Spinal cord (tissue), 10 donors: ENCODE data around the gene RHOBTB3. TPM values are rescaled to one million over a fixed set of nuclear protein-coding genes. Genes with fewer than 3 reads are reported as not detected.

Experiments used
- DNase-seq, 6 donors: peaks; one replicate each; pipeline versions ENCODE4 v3.0.0 to v3.0.0-alpha.2; 2013 to 2015; ENCODE audit warnings: low spot score in 6 of 6, low read depth in 4 of 6
- H3K27ac ChIP-seq: one replicate; pipeline ENCODE4 v1.5.1; 2013; ENCODE audit warnings: low read depth, low read length, control low read depth
- H3K27me3 ChIP-seq: one replicate; pipeline ENCODE4 v1.6.1; 2013; ENCODE audit warnings: low read length; ENCODE audit not compliant: control insufficient read depth, insufficient read depth
- H3K36me3 ChIP-seq: one replicate; pipeline ENCODE4 v1.6.1; 2013; ENCODE audit warnings: low read length; ENCODE audit not compliant: control insufficient read depth, insufficient read depth
- H3K4me1 ChIP-seq: one replicate; pipeline ENCODE4 v1.6.1; 2013; ENCODE audit warnings: low read length; ENCODE audit not compliant: control insufficient read depth, insufficient read depth
- H3K4me3 ChIP-seq: one replicate; pipeline ENCODE4 v1.5.1; 2013; ENCODE audit warnings: low read depth, low read length, control low read depth
- H3K9me3 ChIP-seq: one replicate; pipeline ENCODE4 v1.6.1; 2013; ENCODE audit warnings: low read length; ENCODE audit not compliant: control insufficient read depth, insufficient read depth
- WGBS: methylation state at CpG from one replicate; pipeline ENCODE4 v1.1.5; 2013; ENCODE audit warnings: missing lambda C conversion rate; ENCODE audit not compliant: insufficient coverage; 5-methylcytosine and 5-hydroxymethylcytosine counted together
- polyA plus RNA-seq, 2 donors: library from polyadenylated mRNA; unstranded; fragments of 120-200 nt; gene quantifications; one replicate each; pipeline ENCODE4 v1.2.1, GENCODE V29; 2013; ENCODE audit not compliant: insufficient read length in 2 of 2
- total RNA-seq, 2 donors: library from RNA; depleted of rRNA in 1 of 2; stranded (reverse); fragments of 120-200 nt in 1 of 2; fragments of >200 nt in 1 of 2; gene quantifications; one replicate each; pipeline versions ENCODE4 v1.2.3 to v1.2.4, GENCODE V29; 2013 to 2014
- donor health status: healthy.

RHOBTB3 gene
- total and polyA plus RNA-seq, 4 donors: 44.2 to 182 (median 79.8) TPM

DNA sequence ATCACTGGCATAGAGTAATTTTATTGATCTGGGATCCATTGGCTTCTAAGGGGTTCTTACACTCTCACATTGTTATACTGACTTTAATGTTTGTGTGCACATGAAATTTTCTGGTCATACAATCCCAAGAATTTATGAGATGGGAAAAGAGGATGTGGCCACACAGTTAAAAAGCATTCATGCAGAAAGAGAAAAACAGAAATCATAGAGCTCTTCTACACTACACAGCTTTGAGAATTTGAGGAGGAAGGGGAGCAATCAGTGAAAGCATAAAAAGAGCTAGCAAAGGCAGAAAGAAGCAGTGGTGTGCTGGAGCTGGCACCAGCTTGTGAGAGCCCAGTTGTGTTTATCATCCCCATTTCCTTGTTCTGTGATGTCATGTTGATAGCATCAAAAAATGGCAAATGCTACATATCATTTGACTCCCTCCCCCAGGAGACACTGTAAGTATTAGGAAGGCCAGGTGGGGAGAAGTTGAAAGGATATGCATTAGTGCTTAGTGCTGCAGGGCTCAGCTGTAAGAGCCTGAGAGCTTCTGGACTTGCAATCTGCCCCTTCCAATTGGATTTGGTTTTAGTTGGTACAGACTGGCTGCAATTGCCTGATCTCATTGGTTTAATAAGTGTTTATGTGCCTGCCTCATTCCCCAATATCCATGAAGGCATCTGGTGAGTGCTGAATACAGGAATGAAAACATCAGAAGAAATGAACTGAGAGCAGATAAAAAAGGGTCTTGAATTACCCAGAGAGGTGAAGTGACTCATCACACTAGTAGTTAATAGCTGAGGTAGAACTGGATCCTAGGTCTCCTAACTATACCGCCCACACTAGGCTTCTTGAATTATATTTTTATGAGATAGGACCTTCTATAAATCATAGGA lies 30.9 kb downstream of the RHOBTB3 start:
- Histone ChIP-seq H3K27me3 (no peaks in the 10 kb centered on the region), H3K27ac (no peak overlapping the region), H3K4me1 (no peaks in the 10 kb centered on the region), H3K9me3 (no peaks in the 10 kb centered on the region), H3K4me3 (no peak overlapping the region), H3K36me3 (peaks cover 6% of the 10 kb centered on the region)
- DNase-seq: peak in 1 of 6 donors; percentile 23
- WGBS: no CpG with 5 or more reads among the region's 1 CpG

DNA sequence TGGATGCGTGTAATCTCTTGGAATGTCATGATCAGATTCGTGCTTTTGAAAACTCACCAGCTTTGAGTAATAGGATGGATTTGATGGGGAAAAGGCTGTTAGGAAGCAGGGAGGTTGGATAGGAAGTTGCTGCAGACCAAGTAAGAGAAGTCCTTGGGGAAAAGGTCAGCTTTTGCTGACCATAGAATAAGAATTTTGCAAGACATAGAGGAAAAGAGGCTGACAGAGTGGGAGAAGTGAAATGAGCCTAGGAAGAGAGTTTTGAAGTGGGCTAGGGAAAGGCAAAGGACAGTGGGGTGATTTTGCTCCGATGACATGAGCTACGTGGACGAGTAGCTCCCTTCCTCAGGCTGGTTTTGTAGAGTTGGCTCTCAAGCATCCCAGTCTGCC lies 31.5 kb downstream of the RHOBTB3 start:
- no peaks in the 10 kb centered on the region for H3K9me3 ChIP-seq
- peaks cover 6% of the 10 kb centered on the region for H3K36me3 ChIP-seq
- WGBS: 88% methylated on average over 5 of the region's 5 CpGs
- H3K27me3 ChIP-seq: no peaks in the 10 kb centered on the region
- DNase-seq: no peak
- H3K4me1 ChIP-seq: no peaks in the 10 kb centered on the region
- no peak overlapping the region for H3K27ac ChIP-seq
- no peak overlapping the region for H3K4me3 ChIP-seq

DNA sequence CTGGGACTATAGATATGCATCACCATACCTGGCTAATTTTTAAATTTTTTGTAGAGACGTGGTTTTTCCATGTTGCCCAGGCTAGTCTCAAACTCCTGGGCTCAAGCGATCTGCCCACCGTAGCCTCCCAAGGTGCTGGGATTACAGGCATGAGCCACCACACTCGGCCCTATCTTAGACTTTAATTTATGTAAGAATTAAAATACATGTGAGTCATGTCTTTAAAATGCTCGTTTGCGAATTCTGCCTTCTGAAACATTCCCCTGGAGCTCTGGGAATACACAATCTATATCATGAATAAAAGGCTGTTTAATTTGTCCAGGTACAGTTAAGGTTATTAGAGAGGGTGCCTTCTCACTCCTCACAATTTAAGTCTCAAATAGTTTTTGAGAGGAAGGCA lies 32.8 kb downstream of the RHOBTB3 start:
- no peak overlapping the region for H3K27ac ChIP-seq
- no peak for DNase-seq
- no peaks in the 10 kb centered on the region for H3K4me1 ChIP-seq
- no peak overlapping the region for H3K4me3 ChIP-seq
- 100% methylated on average over 1 of the region's 6 CpGs for WGBS
- H3K36me3 ChIP-seq: peaks cover 10% of the 10 kb centered on the region
- H3K27me3 ChIP-seq: no peaks in the 10 kb centered on the region
- H3K9me3 ChIP-seq: no peaks in the 10 kb centered on the region

DNA sequence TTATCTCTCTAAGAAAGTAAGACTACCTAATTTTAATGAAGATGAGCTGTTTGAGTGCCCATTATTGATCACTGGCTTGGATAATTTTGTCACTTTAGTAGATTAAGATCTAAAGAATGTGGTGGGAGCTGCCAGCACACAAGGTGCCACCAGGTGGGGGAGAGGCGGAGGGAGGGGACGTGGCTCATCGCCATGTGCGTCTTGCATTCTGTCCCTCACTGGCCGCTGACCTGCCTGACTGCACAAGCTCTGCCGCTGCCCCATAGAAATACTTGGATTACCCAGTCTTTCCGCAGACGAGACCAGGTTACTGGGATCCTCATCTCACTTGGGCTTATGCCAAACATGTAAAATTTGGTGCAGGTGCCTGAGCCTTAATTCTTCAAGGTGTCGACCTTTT lies 37.6 kb downstream of the RHOBTB3 start:
- Histone ChIP-seq H3K36me3 (peaks cover 8% of the 10 kb centered on the region), H3K27me3 (no peaks in the 10 kb centered on the region), H3K9me3 (no peaks in the 10 kb centered on the region), H3K4me1 (no peaks in the 10 kb centered on the region), H3K4me3 (no peak overlapping the region), H3K27ac (no peak overlapping the region)
- DNase-seq: no peak
- WGBS: 96% methylated on average over 9 of the region's 9 CpGs

DNA sequence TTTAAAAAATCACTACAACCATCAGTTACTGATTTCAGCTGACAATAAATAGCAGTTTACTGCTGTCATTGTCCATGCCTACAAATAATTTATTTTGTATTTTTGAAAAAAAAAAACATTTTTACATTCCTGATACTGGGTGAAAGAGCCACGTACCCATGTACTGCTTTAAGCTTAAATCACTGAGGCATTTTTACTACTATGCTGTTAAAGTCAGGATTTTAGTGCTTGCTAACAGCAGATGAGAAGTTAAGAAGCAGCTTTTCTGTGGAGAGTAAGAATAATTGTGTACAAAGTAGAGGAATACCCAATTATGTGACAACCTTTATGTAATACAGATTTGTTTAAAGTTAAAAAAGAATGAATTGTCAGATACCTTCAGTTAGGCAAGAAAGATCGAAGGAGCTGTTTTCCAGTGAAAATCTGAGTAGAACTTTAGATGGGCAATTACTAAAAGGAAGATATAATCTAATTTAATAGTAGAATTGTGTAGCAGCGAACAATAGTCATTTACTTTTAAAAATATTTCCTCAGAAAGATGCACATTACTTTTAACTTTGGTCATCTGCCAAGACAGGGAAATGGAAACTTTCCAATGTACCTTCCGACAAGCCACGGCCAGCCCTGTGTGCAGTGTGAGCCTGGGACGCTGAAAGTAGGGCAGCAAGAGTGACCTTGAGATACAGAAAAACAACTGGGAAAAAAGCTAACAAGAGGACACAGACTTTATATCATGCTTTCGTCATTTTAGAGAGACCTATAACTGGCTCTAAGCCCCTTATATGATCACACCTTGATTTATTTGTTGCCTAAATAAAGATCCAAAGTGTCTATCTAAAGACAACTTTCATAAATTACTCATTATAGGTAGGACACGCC lies 39.9 kb downstream of the RHOBTB3 start:
- Histone ChIP-seq H3K36me3 (peaks cover 8% of the 10 kb centered on the region), H3K9me3 (no peaks in the 10 kb centered on the region), H3K27ac (no peak overlapping the region), H3K4me1 (no peaks in the 10 kb centered on the region), H3K4me3 (no peak overlapping the region), H3K27me3 (no peaks in the 10 kb centered on the region)
- 67% methylated on average over 3 of the region's 8 CpGs for WGBS
- DNase-seq: no peak

DNA sequence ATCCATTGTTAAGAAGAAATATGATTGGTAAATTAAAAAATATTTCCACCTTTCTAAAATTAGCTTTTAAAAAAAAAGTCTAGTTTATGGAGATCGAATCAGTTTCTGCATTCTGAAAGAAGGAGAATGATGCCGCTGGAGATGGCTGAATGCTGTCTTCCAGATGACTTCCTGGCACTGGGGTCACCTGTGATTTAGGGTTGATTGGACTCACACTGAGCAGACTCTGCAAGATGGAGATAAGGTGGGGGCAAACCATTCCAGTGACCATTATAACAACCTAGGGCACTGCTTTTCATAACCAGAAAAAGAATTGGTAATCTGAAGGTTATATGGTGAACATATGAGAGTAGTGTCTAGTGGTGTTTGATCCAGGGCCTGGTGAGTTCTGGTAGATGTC lies 40.8 kb downstream of the RHOBTB3 start:
- H3K27ac ChIP-seq: no peak overlapping the region
- peaks cover 6% of the 10 kb centered on the region for H3K36me3 ChIP-seq
- H3K4me3 ChIP-seq: no peak overlapping the region
- no peaks in the 10 kb centered on the region for H3K27me3 ChIP-seq
- H3K9me3 ChIP-seq: no peaks in the 10 kb centered on the region
- H3K4me1 ChIP-seq: no peaks in the 10 kb centered on the region
- no peak for DNase-seq
- WGBS: 86% methylated on average over 2 of the region's 2 CpGs

DNA sequence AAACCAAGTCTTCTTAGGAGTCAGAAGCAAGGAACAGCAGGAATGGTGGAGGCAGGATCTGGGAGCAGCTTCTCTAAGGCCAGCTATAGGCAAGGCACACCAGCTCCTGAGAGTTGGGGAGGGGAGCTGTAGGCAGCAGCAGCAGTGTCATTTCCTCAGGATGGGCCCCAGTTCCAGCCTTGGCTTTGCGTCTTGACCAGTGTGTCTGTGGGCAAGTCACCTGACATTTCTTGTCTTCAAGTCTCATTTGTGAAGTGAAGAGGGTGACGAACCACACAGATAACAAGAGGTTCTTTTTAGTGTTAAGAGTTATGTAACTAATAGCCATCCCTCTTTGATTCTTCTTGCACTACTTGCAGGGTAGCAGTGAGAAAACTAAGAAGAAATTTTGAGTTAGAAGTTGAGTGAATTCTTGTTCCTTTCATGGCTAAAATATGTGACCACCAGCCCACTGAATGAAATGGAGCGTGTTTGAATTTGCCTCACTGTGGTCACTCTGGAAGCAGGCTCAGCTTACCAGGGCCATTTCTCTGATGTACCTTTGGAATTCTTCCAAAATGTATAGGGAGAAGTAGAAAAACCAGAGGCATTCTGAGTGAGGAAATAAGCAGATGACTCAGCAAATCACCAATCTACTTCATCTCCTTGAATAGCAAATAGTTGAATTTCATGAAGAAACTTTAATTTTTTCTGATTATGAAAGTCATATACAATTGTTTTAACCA lies 42.4 kb downstream of the RHOBTB3 start:
- H3K9me3 ChIP-seq: no peaks in the 10 kb centered on the region
- no peaks in the 10 kb centered on the region for H3K27me3 ChIP-seq
- WGBS: 86% methylated on average over 1 of the region's 3 CpGs
- H3K4me3 ChIP-seq: no peak overlapping the region
- H3K4me1 ChIP-seq: no peaks in the 10 kb centered on the region
- no peak overlapping the region for H3K27ac ChIP-seq
- no peak for DNase-seq
- H3K36me3 ChIP-seq: peaks cover 4% of the 10 kb centered on the region

DNA sequence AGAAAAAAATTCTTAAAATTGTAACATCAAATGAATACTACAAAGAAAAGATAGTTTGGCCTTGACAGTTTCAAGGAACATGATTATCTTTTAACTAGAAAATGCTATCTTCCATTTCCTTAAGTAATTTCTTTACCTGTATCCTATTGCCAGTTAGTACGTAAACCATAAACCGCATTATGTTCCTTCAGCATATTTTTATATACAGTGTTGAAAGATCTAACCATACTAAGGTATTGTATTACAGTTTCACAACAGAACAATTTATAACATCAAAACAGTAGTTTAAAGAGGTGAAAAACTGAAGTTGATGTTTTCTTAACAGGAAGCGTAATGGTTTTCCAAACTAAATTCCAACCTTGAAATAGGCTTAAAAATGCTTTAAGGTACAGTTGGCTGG lies 46.3 kb downstream of the RHOBTB3 start:
- no CpG with 5 or more reads among the region's 3 CpGs for WGBS
- Histone ChIP-seq H3K9me3 (no peaks in the 10 kb centered on the region), H3K27me3 (no peaks in the 10 kb centered on the region), H3K36me3 (no peaks in the 10 kb centered on the region), H3K4me1 (no peaks in the 10 kb centered on the region), H3K27ac (no peak overlapping the region), H3K4me3 (no peak overlapping the region)
- no peak for DNase-seq

DNA sequence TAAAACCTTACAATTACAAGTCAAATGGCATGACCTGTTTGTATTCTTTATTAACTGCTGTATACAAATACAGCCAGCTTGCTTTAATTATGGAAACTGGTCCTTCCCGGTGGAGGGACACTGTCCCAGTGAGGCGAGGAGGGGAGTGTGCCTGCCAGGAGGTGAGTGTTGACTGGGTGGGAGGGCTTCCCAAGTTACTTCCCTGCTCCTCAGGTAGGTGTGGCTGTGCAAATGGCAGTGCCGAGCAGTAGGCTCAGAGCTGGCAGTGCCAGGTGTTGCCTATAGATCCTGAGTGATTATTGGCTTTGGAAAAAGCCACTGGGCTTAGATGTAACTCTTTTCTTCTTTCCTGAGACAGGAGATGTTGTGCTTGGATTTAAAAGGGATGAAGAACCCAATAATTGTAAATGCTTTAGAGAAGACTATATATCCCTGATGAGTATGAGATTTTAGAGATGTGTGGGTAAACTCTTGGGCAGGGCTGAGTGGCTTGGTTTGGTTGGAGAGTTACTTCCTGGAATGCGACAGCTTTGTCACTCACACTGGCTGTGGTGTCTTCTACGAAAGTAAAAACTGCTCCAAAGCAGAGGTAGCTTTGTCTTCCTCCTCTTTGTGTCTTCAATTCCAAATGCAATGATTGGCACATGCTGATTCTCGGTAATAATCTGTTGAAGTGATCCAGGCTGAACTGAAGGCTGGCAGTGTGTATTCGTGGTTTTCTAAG lies 47.7 kb downstream of the RHOBTB3 start:
- Histone ChIP-seq H3K27me3 (no peaks in the 10 kb centered on the region), H3K27ac (no peak overlapping the region), H3K4me3 (no peak overlapping the region), H3K4me1 (no peaks in the 10 kb centered on the region), H3K9me3 (no peaks in the 10 kb centered on the region), H3K36me3 (no peaks in the 10 kb centered on the region)
- DNase-seq: no peak
- 83% methylated on average over 7 of the region's 7 CpGs for WGBS
